GM19193 (cell line): Measurements from ENCODE around the gene TTC9B.

ENCODE experiments used
- POLR2A ChIP-seq: IDR thresholded peaks from 4 replicates; pipeline ENCODE4 v1.6.1; 2011; ENCODE audit not compliant: insufficient read depth, insufficient read length; ENCODE audit errors: extremely low read depth

The TTC9B gene

GRCh38 chr19:40254714-40255418 lies 36.7 kb upstream of the TTC9B start:
- no peak for TF ChIP-seq POLR2A

- TF ChIP-seq POLR2A, result no peak
These were observed 35.5 kb upstream of the TTC9B start for GRCh38 chr19:40253611-40254092.

- no peak for TF ChIP-seq POLR2A
These were observed 34.2 kb upstream of the TTC9B start for GRCh38 chr19:40252395-40252794.

GRCh38 chr19:40251991-40252390 lies 33.8 kb upstream of the TTC9B start:
- TF ChIP-seq POLR2A, result no peak

- TF ChIP-seq POLR2A, result no peak
These were observed 33.1 kb upstream of the TTC9B start for GRCh38 chr19:40251244-40251643.

- TF ChIP-seq POLR2A, result no peak
These were observed 31.6 kb upstream of the TTC9B start for GRCh38 chr19:40249781-40250180.

- no peak for TF ChIP-seq POLR2A
These were observed 31.0 kb upstream of the TTC9B start for GRCh38 chr19:40249201-40249600.

- TF ChIP-seq POLR2A, result no peak
These were observed 29.6 kb upstream of the TTC9B start for GRCh38 chr19:40247735-40248262.

- no peak for TF ChIP-seq POLR2A
These were observed 29.0 kb upstream of the TTC9B start for GRCh38 chr19:40247178-40247577.

GRCh38 chr19:40246292-40247073 lies 28.3 kb upstream of the TTC9B start:
- no peak for TF ChIP-seq POLR2A

GRCh38 chr19:40245506-40246128 lies 27.4 kb upstream of the TTC9B start:
- TF ChIP-seq POLR2A, result no peak

GRCh38 chr19:40244579-40245317 lies 26.6 kb upstream of the TTC9B start:
- TF ChIP-seq POLR2A, result no peak

- no peak for TF ChIP-seq POLR2A
These were observed 25.0 kb upstream of the TTC9B start for GRCh38 chr19:40243181-40243580.

GRCh38 chr19:40242480-40242879 lies 24.3 kb upstream of the TTC9B start:
- TF ChIP-seq POLR2A, result no peak
